Ramos (cell line): ENCODE results near the gene LEPROT.

Experiments
- in situ Hi-C: fragments of 300-500 bp; cut with MboI; formaldehyde crosslinking; loops from one replicate; pipeline ENCODE4 v1.14.3; 2022; ENCODE audit warnings: low sequenced_read_pairs; ENCODE audit not compliant: unreplicated experiment

Gene LEPROT

GRCh38 chr1:65409816-65410326 is 10.6 kb upstream of the LEPROT start:
- in situ Hi-C loops: loop anchor here (25.0 kb wide), 2 partner anchors 877 to 977 kb away; no protein-coding TSS in a partner anchor

- in situ Hi-C loops: loop anchor here (25.0 kb wide), 2 partner anchors 875 to 975 kb away; no protein-coding TSS in a partner anchor
These were observed 8.0 kb upstream of the LEPROT start for GRCh38 chr1:65412256-65412983.

- in situ Hi-C loops: loop anchor here (25.0 kb wide), 2 partner anchors 874 to 974 kb away; no protein-coding TSS in a partner anchor
These were observed 7.5 kb upstream of the LEPROT start for GRCh38 chr1:65412984-65413375.

- in situ Hi-C loops: loop anchor here (25.0 kb wide), 2 partner anchors 873 to 973 kb away; no protein-coding TSS in a partner anchor
These were observed 5.9 kb upstream of the LEPROT start for GRCh38 chr1:65414538-65414937.

- in situ Hi-C loops: loop anchor here (25.0 kb wide), 2 partner anchors 871 to 971 kb away; no protein-coding TSS in a partner anchor
These were observed 3.7 kb upstream of the LEPROT start for GRCh38 chr1:65416767-65417166.

GRCh38 chr1:65417729-65418128 is 2.7 kb upstream of the LEPROT start:
- in situ Hi-C loops: loop anchor here (25.0 kb wide), 2 partner anchors 870 to 970 kb away; no protein-coding TSS in a partner anchor

- in situ Hi-C loops: loop anchor here (25.0 kb wide), 2 partner anchors 869 to 969 kb away; no protein-coding TSS in a partner anchor
These were observed 1.8 kb upstream of the LEPROT start for GRCh38 chr1:65418522-65419185.

- in situ Hi-C loops: loop anchor here (10.0 to 25.0 kb wide), 3 partner anchors 165 to 967 kb away; no protein-coding TSS in a partner anchor
These were observed 533 bp upstream of the LEPROT start for GRCh38 chr1:65419681-65420589.

- in situ Hi-C loops: loop anchor here (10.0 to 25.0 kb wide), 3 partner anchors 167 to 966 kb away; no protein-coding TSS in a partner anchor
These were observed 1.0 kb downstream of the LEPROT start for GRCh38 chr1:65421351-65422025.

- in situ Hi-C loops: loop anchor here (10.0 to 25.0 kb wide), 3 partner anchors 168 to 965 kb away; no protein-coding TSS in a partner anchor
These were observed 2.1 kb downstream of the LEPROT start for GRCh38 chr1:65422241-65423203.

GRCh38 chr1:65423884-65424572 is 3.6 kb downstream of the LEPROT start:
- in situ Hi-C loops: loop anchor here (10.0 to 25.0 kb wide), 3 partner anchors 169 to 963 kb away; no protein-coding TSS in a partner anchor

- in situ Hi-C loops: loop anchor here (10.0 to 25.0 kb wide), 3 partner anchors 170 to 963 kb away; no protein-coding TSS in a partner anchor
These were observed 4.1 kb downstream of the LEPROT start for GRCh38 chr1:65424573-65424889.

- in situ Hi-C loops: loop anchor here (10.0 kb wide), 1 partner anchor 170 kb away; no protein-coding TSS in a partner anchor
These were observed 4.5 kb downstream of the LEPROT start for GRCh38 chr1:65425006-65425405.

GRCh38 chr1:65425697-65426096 is 5.2 kb downstream of the LEPROT start:
- in situ Hi-C loops: loop anchor here (10.0 kb wide), 1 partner anchor 171 kb away; no protein-coding TSS in a partner anchor

GRCh38 chr1:65429078-65429477 is 8.6 kb downstream of the LEPROT start:
- in situ Hi-C loops: loop anchor here (10.0 kb wide), 1 partner anchor 174 kb away; no protein-coding TSS in a partner anchor

GRCh38 chr1:65429806-65430205 is 9.3 kb downstream of the LEPROT start:
- in situ Hi-C loops: loop anchor here (10.0 kb wide), 1 partner anchor 175 kb away; no protein-coding TSS in a partner anchor

- in situ Hi-C loops: no loop called here
These were observed 10.7 kb downstream of the LEPROT start for GRCh38 chr1:65431111-65431705.
